ENCODE measurements around the gene MTARC1. TPM values are rescaled to one million over a fixed set of nuclear protein-coding genes. Genes with fewer than 3 reads are reported as not detected.

The MTARC1 gene
- total RNA-seq, 1 experiment from 2014 or later = 26.5 TPM

- intact Hi-C loops (cut with micrococcal nuclease) = no loop called here
- DNase-seq (ENCODE audit: low read depth, low spot score) = no peak
- BruUV-seq (replicated peaks) = no TSS peak
- Histone ChIP-seq H3K27ac (ENCODE audit: low read depth, low read length) (no peak overlapping the region), H3K9me2 (ENCODE audit: insufficient read depth) (no peaks in the 10 kb centered on the region), H3K9ac (ENCODE audit: low read length) (no peak overlapping the region), H3K4me1 (ENCODE audit: control insufficient read depth in 1 of 2, insufficient read depth in 2 of 2, low read length in 2 of 2) (no peaks in the 10 kb centered on the region; a peak in 1 of 4 replicates), H2AFZ (ENCODE audit: low read depth, low read length, poor library complexity, severe bottlenecking) (no peak overlapping the region), H3K79me2 (ENCODE audit: insufficient read depth, low read length) (peaks cover 30% of the 10 kb centered on the region), H3K36me3 (ENCODE audit: control insufficient read depth in 1 of 2, insufficient read depth in 2 of 2, low read length in 2 of 2) (no peaks in the 10 kb centered on the region; a peak in 2 of 4 replicates), H3K27me3 (ENCODE audit: insufficient read depth, low read length) (no peaks in the 10 kb centered on the region), H4K20me1 (ENCODE audit: insufficient read depth) (no peaks in the 10 kb centered on the region), H3K9me3 (ENCODE audit: control insufficient read depth in 1 of 2, insufficient read depth in 1 of 2, low read depth in 1 of 2, low read length in 2 of 2) (no peaks in the 10 kb centered on the region), H3K4me2 (ENCODE audit: low read length) (no peak overlapping the region), H3K4me3 (replicated peaks in 1 of 2; ENCODE audit: low read depth in 1 of 2, low read length in 2 of 2) (no peak overlapping the region)
- ChIA-PET RAD21 (ENCODE audit: low non-redundant PET in 1 of 2, low total read pairs in 2 of 2, uncharacterized antibody in 2 of 2, unreplicated experiment in 2 of 2) (no interaction called here), CTCF (no interaction called here), POLR2A (no interaction called here)
- ATAC-seq = no peak
- no peak for TF ChIP-seq ZNF274 (IDR thresholded peaks at IDR 0.05; ENCODE audit: low read depth, low read length)
- no peak for TF ChIP-seq SIN3A (IDR thresholded peaks at IDR 0.05; ENCODE audit: low read depth)
- TF ChIP-seq SRF (IDR thresholded peaks at IDR 0.05; ENCODE audit: low read depth) = no peak
- TF ChIP-seq POLR2A (IDR thresholded peaks at IDR 0.05; ENCODE audit: borderline replicate concordance, extremely low read depth, insufficient read depth, insufficient read length) = no peak
- no peak for TF ChIP-seq CBX3 (IDR thresholded peaks at IDR 0.05; ENCODE audit: low read depth)
- TF ChIP-seq CTCF (IDR thresholded peaks at IDR 0.05 in 2 of 3, conservative IDR thresholded peaks at IDR 0.05 in 1 of 3; ENCODE audit: borderline replicate concordance in 1 of 3, insufficient read depth in 1 of 3, low read depth in 2 of 3, low read length in 2 of 3) = no peak
- TF ChIP-seq MAX (IDR thresholded peaks at IDR 0.05) = no peak
- no peak for TF ChIP-seq EGR1 (IDR thresholded peaks at IDR 0.05; ENCODE audit: low read depth)
- no peak for TF ChIP-seq RAD21 (IDR thresholded peaks at IDR 0.05; ENCODE audit: low read depth)
- TF ChIP-seq TCF7L2 (IDR thresholded peaks at IDR 0.05; ENCODE audit: borderline replicate concordance, extremely low read depth, insufficient read depth, insufficient read length) = no peak
- TF ChIP-seq ATF3 (IDR thresholded peaks at IDR 0.05) = no peak
- no peak for TF ChIP-seq YY1 (IDR thresholded peaks at IDR 0.05; ENCODE audit: extremely low read depth, insufficient replicate concordance, low read depth, low read length)
- TF ChIP-seq POLR2AphosphoS5 (IDR thresholded peaks at IDR 0.05; ENCODE audit: low read depth, low read length) = no peak
- no peak for TF ChIP-seq ELF1 (IDR thresholded peaks at IDR 0.05; ENCODE audit: borderline replicate concordance, low read depth)
- no peak for TF ChIP-seq REST (IDR thresholded peaks at IDR 0.05; ENCODE audit: low read depth)
- no peak for TF ChIP-seq CEBPB (IDR thresholded peaks at IDR 0.05; ENCODE audit: low read depth)
- TF ChIP-seq EZH2 (IDR thresholded peaks at IDR 0.05) = no peak
Measured at GRCh38 chr1:220754212-220754917, 32.3 kb upstream of the MTARC1 start.
